ENCODE results near the gene GHDC.
"Not testable (repeated sequence)": the region's sequence is repeated elsewhere in the genome, so short reads cannot be mapped to it uniquely, and the experiment has no call there.

GHDC gene

GRCh38 chr17:42202159-42202558 lies 7.9 kb upstream of the GHDC start:
- DNase-seq: no peak

- DNase-seq: no peak
Measured at GRCh38 chr17:42201458-42201772, 7.1 kb upstream of the GHDC start.

DNA sequence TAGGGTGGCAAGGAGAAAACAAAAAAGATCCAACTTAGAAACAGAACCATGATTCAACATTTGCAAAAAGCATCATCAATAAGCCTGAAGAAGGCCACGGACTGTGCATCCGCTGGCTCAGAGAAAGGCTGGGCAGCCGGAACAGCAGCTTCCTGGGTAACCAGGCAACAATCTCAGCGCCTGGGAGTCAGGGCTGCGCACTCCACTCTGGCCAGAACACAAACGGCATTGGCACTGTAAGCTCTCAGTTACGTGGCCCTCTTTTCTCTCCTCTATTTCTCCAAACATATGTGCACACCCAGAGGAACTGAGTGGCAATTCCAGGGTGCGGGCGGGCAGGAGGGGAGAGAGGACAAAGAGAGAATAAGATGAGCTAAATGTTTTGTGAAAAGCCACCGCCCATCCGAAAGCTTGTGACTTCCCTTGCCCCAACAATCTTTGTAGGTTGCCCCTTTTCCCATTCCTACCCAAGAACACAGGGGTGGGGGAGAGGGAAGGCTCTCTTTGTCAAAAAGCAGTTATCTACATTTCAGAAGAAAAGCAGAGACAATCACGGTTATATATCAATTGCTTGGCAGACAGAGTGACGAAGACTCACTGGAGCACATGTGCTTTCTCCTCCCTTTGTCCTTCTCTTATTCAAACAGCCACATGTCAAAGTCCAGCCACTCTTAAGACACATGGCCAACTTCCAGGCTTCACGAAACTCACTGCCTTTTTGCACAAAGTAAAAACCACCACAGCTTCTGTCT lies 6.6 kb upstream of the GHDC start:
- no peak for DNase-seq

GRCh38 chr17:42199416-42200011 lies 5.2 kb upstream of the GHDC start:
- DNase-seq: no peak

- no peak for DNase-seq
Measured at GRCh38 chr17:42198897-42199296, 4.6 kb upstream of the GHDC start.

GRCh38 chr17:42197564-42198156 lies 3.4 kb upstream of the GHDC start:
- DNase-seq: no peak

DNA sequence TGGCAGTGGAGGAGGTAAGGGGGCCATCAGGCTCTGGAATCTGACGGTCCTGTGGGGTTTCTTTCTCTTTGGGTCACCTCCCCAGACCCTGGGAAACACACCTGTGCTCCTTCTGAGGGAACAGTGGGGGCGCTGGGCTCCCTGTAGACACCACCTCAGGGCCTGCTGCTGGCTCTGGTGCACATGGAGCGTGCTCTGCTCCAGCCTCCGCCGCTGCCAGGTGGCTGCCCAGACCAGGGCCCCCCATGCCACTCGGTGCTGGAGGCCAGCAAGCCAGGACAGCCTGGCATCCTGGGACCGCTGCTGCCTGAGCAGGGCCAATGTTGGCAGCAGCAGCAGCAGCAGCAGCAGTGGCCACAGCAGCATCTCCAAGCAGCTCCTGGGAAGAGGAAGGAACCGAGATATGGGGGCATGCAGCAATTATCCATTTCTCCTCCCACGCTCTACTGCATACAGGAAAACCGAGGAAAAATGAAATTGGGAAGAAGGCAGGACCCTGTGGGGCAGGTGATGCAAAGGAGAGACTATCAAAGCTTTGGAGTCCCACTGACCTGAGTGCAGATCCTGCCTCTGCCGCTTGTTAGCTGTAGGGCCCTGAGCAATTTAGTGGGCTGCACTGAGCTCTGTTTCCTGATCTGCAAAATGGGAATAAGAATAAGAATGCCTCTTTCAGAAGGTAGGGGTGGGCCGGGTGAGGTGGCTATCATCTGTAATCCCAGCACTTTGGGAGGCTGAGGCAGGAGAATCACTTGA lies 902 bp downstream of the GHDC start:
- no peak for DNase-seq

- no peak for DNase-seq
Measured at GRCh38 chr17:42192189-42193126, 1.8 kb downstream of the GHDC start.

GRCh38 chr17:42191275-42191608 lies 3.1 kb downstream of the GHDC start:
- DNase-seq: no peak

DNA sequence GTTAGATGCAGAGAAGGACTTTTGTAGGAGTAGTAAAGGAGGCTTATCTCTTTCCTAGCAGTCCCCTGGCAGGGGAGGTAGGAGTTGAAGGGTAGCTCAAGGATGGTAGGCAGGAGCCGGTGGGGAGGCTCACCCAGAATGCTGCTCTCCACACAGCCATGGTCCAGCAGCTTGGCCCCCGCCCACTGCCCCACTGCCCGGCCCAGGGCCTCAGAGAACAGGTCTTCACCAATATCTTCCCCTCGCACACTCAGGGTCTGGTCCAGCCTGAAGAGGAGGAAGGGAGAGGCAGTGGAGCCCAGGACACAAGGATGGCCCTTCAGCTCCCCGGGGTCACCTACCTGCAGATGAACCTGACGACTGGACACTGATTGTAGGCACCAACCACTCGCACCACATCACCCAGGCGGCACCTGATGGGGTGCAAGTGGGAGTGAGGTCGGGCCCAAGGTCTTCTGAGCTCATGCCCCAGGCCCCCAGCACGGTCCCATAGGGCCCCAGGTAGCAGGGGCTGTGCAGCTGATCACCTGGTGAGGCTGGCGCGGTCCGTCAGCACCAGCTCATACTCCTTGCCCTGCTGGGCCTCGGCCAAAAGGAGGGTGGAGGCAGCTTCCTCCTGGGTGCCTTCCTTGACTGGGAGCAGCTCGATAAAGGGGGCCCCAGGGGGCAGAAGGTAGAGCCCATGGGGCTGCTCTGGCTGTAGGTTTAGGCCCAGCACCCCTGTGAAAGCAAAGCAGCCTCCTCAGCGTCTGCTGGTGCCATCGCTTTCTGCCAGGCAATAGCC lies 3.6 kb downstream of the GHDC start:
- DNase-seq: no peak

GRCh38 chr17:42189651-42189965 lies 4.7 kb downstream of the GHDC start:
- DNase-seq: no peak

GRCh38 chr17:42188749-42189650 lies 5.3 kb downstream of the GHDC start:
- no peak for DNase-seq

DNA sequence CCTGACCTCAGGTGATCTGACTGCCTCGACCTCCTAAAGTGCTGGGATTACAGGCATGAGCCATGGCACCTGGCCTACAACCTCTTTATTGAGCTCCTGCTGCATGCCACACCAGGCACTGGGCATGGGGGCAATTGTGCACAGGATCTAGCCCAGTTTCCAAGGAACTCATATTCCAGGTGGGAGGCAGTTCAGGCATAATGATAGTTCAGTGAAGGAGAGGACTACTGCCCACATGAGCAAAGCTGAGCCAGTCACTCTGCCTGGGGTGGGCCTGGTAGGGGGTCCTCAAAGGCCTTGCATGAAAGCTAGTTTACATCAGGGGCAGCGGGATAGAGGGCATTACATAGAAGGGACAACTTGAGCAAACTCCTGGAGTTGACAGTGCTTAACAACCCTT lies 6.5 kb downstream of the GHDC start:
- no peak for DNase-seq

DNA sequence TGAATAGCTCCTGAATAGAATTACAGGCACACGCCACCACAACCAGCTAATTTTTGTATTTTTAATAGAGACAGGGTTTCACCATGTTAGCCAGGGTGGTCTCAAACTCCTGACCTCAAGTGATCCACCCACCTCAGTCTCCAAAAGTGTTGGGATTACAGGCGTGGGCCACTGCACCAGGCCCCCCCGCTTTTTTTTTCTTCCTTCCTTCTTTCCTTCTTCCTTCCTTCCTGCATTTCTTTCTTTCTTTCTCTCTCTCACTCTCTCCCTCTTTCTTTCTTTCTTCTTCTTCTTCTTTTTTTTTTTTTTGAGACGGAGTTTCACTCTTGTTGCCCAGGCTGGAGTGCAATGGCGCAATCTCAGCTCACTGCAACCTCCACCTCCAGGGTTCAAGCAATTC lies 8.1 kb downstream of the GHDC start:
- not testable (repeated sequence) for DNase-seq

- no peak for DNase-seq
Measured at GRCh38 chr17:42185621-42185930, 8.7 kb downstream of the GHDC start.

- peak; percentile 47 for DNase-seq
Measured at GRCh38 chr17:42184713-42185620, 9.3 kb downstream of the GHDC start, which contains the start of gene HCRT. Gene HCRT (minus strand): TSS chr17:42185452. CDS start chr17:42185365, 87 bp downstream.

DNA sequence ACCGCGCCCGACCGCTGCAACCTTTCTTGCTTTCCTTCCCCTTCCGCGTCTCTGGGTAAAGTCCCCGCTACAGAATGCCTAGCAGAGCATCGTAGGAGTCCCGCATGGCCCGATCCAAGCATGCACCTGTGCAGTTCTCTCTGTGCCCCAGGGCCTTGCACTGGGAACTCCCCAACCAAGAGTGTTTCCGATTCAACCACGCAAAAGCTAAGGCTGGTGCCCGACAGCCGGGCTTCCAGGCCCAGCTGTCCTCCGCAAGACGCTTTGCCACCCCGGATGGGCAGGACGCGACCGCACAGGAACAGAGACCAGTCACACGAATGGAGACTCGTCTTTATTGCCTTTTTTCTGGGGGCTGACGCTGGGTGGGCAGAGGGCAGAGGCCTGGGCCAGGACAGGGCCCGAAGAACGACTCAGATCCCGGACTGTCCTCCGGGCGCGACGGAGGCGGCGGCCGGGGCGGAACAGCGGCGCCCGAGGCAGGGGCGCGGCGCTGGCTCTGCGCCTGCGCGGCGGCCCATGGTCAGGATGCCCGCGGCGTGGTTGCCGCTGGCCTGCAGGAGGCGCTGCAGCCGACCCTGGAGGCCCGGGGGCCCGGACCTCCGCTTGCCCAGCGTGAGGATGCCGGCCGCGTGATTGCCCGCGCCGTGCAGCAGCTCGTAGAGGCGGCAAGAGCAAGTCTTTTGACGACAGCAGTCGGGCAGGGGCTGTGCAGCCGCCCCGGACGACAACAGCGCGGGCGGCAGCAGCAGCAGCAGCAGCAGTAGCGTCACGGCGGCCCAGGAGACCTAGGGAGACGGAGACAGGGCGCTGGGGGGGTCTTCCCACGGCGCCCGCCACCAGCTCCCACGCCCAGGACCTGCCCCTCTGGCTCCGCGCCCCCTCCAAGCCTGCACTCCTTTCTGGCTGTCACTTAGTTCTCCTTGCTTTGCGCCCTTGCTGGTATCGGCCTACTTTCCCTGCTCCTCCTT lies 10.3 kb downstream of the GHDC start:
- peak; percentile 87 for DNase-seq

- DNase-seq: no peak
Measured at GRCh38 chr17:42182927-42183734, 11.2 kb downstream of the GHDC start.

Data from NCI-H1436 (cell line).